Karpas-422 (cell line): ENCODE results near the gene GLRX. TPM values are rescaled to one million over a fixed set of nuclear protein-coding genes. Genes with fewer than 3 reads are reported as not detected.

Experiments used
- DNase-seq: peaks from one replicate; pipeline ENCODE4 v3.0.0-alpha.2; 2015
- H2AFZ ChIP-seq: fragments of 200-600 bp; sonication (generic); 2 replicates; pipeline ENCODE4 v1.6.1; 2014; ENCODE audit warnings: antibody characterized with exemption, low read length, mixed read lengths
- H3K27ac ChIP-seq: fragments of 200-600 bp; sonication (generic); 2 replicates; pipeline ENCODE4 v1.5.1; 2014; ENCODE audit warnings: mild to moderate bottlenecking, low read length, moderate library complexity
- H3K27me3 ChIP-seq: fragments of 200-600 bp; sonication (generic); 2 replicates; pipeline ENCODE4 v1.6.1; 2014; ENCODE audit warnings: low read length, mixed read lengths
- H3K36me3 ChIP-seq: fragments of 200-600 bp; sonication (generic); 2 replicates; pipeline ENCODE4 v1.6.1; 2014; ENCODE audit warnings: low read length, mixed read lengths; ENCODE audit not compliant: insufficient read depth
- H3K4me1 ChIP-seq: fragments of 200-600 bp; sonication (generic); 2 replicates; pipeline ENCODE4 v1.6.1; 2014; ENCODE audit warnings: mild to moderate bottlenecking, low read length, mixed read lengths
- H3K4me2 ChIP-seq: fragments of 200-600 bp; sonication (generic); 2 replicates; pipeline ENCODE4 v1.6.1; 2014; ENCODE audit warnings: low read length, low read depth, mild to moderate bottlenecking; ENCODE audit not compliant: poor library complexity, severe bottlenecking
- H3K4me3 ChIP-seq: fragments of 200-600 bp; sonication (generic); 2 replicates; pipeline ENCODE4 v1.5.1; 2014; ENCODE audit warnings: mild to moderate bottlenecking, antibody characterized with exemption, low read length, mixed read lengths
- H3K79me2 ChIP-seq: fragments of 200-600 bp; sonication (generic); 2 replicates; pipeline ENCODE4 v1.6.1; 2014; ENCODE audit warnings: mild to moderate bottlenecking, low read length, mixed read lengths
- H3K9ac ChIP-seq: fragments of 200-600 bp; sonication (generic); 2 replicates; pipeline ENCODE4 v1.6.0; 2014; ENCODE audit warnings: low read length
- H3K9me2 ChIP-seq: fragments of 200-600 bp; sonication (generic), shearing (Covaris generic); replicated peaks from 2 replicates; pipeline ENCODE4 v1.6.0; 2014; ENCODE audit warnings: mild to moderate bottlenecking, low read length, moderate library complexity; ENCODE audit not compliant: insufficient read depth
- H3K9me3 ChIP-seq: fragments of 300-700, 200-600 bp; sonication (generic); 2 replicates; pipeline ENCODE4 v1.6.1; 2014; ENCODE audit warnings: low read length, mixed read lengths
- H4K20me1 ChIP-seq: fragments of 200-600 bp; sonication (generic); 2 replicates; pipeline ENCODE4 v1.6.1; 2014; ENCODE audit warnings: mild to moderate bottlenecking, antibody characterized with exemption, low read length, low read depth; ENCODE audit not compliant: insufficient read depth
- total RNA-seq: library from RNA; depleted of rRNA; stranded (reverse); fragments of >200 nt; shearing (Covaris generic); gene quantifications from 2 replicates; pipeline ENCODE4 v1.2.3, GENCODE V29; 2014; ENCODE audit warnings: low replicate concordance

The GLRX gene
- total RNA-seq, 1 experiment from 2014 or later, result 16.3 TPM

DNA sequence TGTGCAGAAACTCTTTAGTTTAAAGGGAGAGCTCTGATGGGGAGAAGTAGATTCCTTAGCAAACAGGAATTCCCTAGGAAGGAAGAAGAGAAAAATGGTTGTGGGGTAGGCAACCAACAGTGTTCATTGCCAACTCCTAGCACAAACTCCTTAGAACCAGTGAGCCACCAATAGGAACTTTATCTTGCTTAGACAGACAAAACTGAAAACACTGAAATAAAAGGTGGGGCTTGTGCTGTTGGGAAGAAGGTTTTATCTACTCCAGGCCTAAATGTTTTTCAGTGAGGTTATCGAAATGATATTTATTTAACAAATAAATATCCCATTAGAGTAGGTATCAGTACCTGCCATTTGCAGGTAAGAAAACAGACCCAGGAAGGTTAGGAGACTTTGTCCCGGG is 7.7 kb upstream of the GLRX start:
- Histone ChIP-seq H4K20me1 (no peaks in the 10 kb centered on the region), H3K27ac (no peak overlapping the region), H3K36me3 (no peaks in the 10 kb centered on the region), H3K4me2 (no peak overlapping the region), H3K9me3 (no peaks in the 10 kb centered on the region), H3K4me1 (peaks cover 20% of the 10 kb centered on the region), H3K27me3 (no peaks in the 10 kb centered on the region), H2AFZ (no peak overlapping the region), H3K4me3 (no peak overlapping the region), H3K79me2 (no peaks in the 10 kb centered on the region), H3K9me2 (no peaks in the 10 kb centered on the region), H3K9ac (no peak overlapping the region)
- no peak for DNase-seq

DNA sequence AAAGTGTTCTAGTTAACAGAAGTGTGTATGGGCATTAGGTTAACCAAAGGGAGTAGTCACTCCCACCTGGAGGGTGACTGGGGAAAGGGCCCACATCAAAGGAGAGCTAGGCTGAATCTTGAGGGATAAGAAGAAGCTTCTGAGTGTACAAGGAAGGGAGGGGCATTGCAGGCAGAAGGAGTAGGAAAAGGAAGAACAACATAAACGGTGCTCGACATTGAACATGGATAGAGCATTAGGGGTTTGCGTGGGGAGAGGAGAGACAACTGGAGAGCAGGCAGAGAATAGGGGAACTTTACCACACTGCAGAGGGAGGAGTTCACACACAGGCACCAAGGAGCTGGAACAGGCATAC is 5.3 kb upstream of the GLRX start:
- no peak overlapping the region for H3K4me2 ChIP-seq
- DNase-seq, result no peak
- H3K27ac ChIP-seq, result no peak overlapping the region
- no peak overlapping the region for H3K4me3 ChIP-seq
- H3K36me3 ChIP-seq, result no peaks in the 10 kb centered on the region
- H3K79me2 ChIP-seq, result no peaks in the 10 kb centered on the region
- H3K9me3 ChIP-seq, result no peaks in the 10 kb centered on the region
- H2AFZ ChIP-seq, result no peak overlapping the region
- H4K20me1 ChIP-seq, result no peaks in the 10 kb centered on the region
- H3K9me2 ChIP-seq, result no peaks in the 10 kb centered on the region
- peaks cover 10% of the 10 kb centered on the region for H3K4me1 ChIP-seq
- no peaks in the 10 kb centered on the region for H3K27me3 ChIP-seq
- no peak overlapping the region for H3K9ac ChIP-seq

DNA sequence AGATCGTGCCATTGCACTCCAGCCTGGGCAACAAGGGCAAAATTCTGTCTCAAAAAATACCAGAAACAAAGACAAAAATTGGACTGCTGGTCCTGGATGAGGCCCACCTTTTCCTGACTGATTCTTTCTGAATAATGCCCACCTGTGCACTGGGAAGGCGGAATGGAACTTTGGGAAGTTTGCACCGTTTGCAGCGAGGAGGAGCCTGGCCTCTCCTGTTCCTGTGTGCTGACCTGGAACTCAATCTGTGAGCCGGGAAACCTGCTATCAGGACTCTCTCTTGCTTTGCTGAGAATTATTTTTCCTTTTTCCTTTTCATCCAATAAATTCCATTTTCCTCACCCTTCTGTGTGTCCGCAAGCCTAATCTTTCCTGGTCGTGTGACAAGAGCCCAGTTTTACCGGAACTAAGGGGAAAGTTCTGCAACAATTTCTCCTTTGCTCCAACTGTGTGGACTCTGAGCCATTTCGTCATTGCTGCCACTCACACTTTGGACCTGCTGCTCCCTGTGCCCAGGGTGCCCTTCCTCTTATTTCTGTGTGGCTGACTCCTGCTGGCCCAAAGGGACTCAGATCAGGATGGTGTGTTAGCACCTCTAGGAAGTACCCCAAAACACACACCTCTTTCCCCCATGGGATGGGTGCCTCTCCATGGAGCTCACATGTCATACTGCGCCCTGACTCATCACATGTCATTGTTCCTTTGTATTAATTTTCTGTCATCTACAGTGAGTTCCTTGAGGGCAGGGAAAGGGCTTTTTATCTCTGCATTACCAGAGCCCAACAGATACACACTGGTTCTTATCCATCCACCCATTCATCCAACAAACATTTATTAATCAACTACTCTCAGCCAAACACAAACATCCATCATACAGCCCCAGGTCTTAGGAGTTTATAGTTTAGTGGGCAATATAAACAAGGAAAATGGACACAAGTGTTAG is 4.7 kb upstream of the GLRX start:
- no peak for DNase-seq
- Histone ChIP-seq H3K9me2 (no peaks in the 10 kb centered on the region), H3K4me1 (peaks cover 13% of the 10 kb centered on the region), H3K4me2 (no peak overlapping the region), H2AFZ (no peak overlapping the region), H3K9me3 (no peaks in the 10 kb centered on the region), H4K20me1 (no peaks in the 10 kb centered on the region), H3K9ac (no peak overlapping the region), H3K79me2 (no peaks in the 10 kb centered on the region), H3K4me3 (no peak overlapping the region), H3K27me3 (no peaks in the 10 kb centered on the region), H3K36me3 (no peaks in the 10 kb centered on the region), H3K27ac (no peak overlapping the region)

DNA sequence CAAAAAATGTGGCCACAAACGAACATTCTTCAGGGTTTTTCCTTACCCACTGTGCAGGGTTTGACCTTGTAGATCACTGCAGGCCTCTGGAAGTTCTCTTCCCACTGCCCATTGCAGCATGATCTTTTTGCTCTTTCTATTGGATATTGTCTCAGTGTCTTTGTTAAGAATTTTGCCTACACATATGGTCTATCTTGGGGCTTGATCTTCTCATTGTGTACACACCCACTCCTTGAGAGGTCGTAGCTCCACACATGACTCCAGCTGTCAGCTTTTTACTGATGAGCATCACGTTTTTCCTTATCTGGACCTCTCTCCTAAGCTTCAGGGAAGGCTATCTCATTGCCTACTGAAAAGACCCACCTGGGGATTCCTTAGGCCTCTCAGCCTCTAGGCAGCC is 3.0 kb upstream of the GLRX start:
- Histone ChIP-seq H3K4me1 (peaks cover 24% of the 10 kb centered on the region), H3K9me3 (no peaks in the 10 kb centered on the region), H3K79me2 (no peaks in the 10 kb centered on the region), H3K9me2 (no peaks in the 10 kb centered on the region), H3K9ac (no peak overlapping the region), H3K27me3 (no peaks in the 10 kb centered on the region), H3K27ac (no peak overlapping the region), H3K36me3 (no peaks in the 10 kb centered on the region), H3K4me3 (no peak overlapping the region), H3K4me2 (no peak overlapping the region), H2AFZ (no peak overlapping the region), H4K20me1 (no peaks in the 10 kb centered on the region)
- DNase-seq, result no peak

DNA sequence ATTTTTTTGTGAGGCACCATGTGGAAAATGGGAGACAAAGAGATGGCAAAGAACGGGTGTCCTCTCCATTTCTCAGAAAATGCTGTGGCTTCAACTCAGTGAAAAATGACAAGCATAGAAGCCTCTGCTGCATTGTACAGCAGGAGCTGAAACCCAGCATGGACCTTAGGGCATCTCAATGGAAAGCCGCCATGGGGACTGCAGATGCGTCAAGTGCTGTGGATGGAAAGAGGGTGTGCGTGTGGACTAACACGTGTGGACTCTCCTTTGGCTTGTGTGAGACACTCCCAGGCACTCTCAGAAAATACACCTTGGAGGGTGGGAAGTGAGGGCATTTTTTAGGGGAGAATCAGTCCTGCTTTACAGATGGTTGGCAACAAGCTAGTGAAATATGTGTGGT is 2.2 kb upstream of the GLRX start:
- Histone ChIP-seq H3K4me1 (peaks cover 24% of the 10 kb centered on the region), H2AFZ (no peak overlapping the region)

DNA sequence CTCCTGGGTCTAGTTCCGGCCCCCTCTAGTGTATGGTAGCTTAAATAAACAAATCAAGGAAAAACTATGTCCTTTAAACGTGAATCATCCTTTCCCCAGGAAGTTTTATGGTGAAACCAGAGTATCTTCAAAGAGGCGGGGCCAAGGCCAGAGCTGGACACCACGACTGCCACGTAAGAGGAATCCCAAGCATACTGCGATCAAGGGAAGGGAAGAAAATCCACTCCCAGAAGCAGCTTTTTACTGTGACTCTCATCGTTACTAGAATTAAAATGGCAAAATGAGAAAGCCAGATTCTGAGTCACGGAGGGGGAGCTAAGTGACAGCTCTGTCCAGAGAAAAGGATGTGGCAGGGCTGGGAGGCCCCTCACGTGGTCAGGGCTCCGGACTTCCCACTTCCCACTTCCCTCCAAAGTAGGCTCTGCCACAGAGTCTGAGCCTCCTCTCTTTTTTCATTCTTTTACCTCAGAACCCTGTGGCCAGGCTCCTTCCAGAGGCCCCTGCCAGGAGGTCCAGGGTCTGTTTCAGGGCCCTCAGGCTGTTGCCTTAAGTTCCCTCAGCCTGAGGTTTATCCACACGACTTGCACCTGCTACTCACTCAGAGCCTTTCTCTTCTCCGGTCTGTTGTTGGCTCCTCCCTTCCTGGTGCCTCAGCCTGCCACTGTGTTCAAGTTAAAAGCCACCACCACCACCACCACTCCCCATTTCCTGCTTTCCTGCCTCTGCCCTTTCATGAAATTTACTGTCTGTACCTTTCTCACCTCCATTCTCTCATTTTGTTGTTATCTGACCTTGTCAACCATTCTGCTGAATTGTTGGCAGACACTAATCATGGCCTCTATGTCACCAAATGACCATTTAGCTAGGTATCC is 1.4 kb upstream of the GLRX start:
- DNase-seq, result no peak
- no peak overlapping the region for H3K4me3 ChIP-seq
- H3K27ac ChIP-seq, result no peak overlapping the region
- H3K9me2 ChIP-seq, result no peaks in the 10 kb centered on the region
- no peak overlapping the region for H3K4me2 ChIP-seq
- H3K36me3 ChIP-seq, result no peaks in the 10 kb centered on the region
- H3K79me2 ChIP-seq, result no peaks in the 10 kb centered on the region
- H3K9me3 ChIP-seq, result no peaks in the 10 kb centered on the region
- no peak overlapping the region for H2AFZ ChIP-seq
- no peaks in the 10 kb centered on the region for H3K27me3 ChIP-seq
- peaks cover 24% of the 10 kb centered on the region for H3K4me1 ChIP-seq
- H3K9ac ChIP-seq, result no peak overlapping the region
- no peaks in the 10 kb centered on the region for H4K20me1 ChIP-seq

More for the DNA sequence above, 2.2 kb upstream of the GLRX start:
- H3K27ac ChIP-seq, result no peak overlapping the region
- H3K9me2 ChIP-seq, result no peaks in the 10 kb centered on the region
- peak; percentile 41 for DNase-seq
- H3K4me3 ChIP-seq, result no peak overlapping the region
- no peaks in the 10 kb centered on the region for H3K36me3 ChIP-seq
- H4K20me1 ChIP-seq, result no peaks in the 10 kb centered on the region
- H3K4me2 ChIP-seq, result no peak overlapping the region
- H3K27me3 ChIP-seq, result no peaks in the 10 kb centered on the region
- no peak overlapping the region for H3K9ac ChIP-seq
- no peaks in the 10 kb centered on the region for H3K9me3 ChIP-seq
- no peaks in the 10 kb centered on the region for H3K79me2 ChIP-seq

DNA sequence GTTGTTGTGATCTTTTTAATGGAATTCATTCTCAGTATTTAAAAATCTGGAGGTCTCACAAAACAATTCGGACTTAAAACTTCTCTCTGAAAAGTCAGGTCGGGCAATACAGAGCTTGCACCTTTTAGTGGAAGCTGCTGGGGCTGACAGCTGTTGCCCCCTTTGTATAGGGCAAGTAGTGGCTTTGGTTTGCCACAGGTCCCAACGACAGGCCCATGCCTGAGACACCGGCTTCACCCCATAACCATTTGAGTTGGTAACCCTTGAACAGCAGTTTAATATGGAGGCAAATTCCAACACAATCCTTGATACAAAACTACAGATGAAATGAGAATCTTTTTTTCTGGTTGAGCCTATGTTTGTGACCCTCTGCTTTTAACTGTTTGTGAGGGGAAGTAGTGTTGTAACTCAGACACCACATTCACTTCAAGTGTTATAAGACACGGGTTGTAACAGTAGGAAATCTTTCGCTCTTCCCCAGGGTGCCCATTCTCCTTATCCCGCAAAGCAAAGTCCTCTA is 752 bp upstream of the GLRX start:
- Histone ChIP-seq H3K4me3 (no peak overlapping the region), H3K4me1 (peaks cover 27% of the 10 kb centered on the region), H3K4me2 (peak overlapping the region; percentile 83), H3K27me3 (no peaks in the 10 kb centered on the region), H3K27ac (no peak overlapping the region), H2AFZ (peak overlapping the region; percentile 95; the same call in 1 of the 2 replicates), H3K9ac (no peak overlapping the region), H3K79me2 (no peaks in the 10 kb centered on the region), H4K20me1 (no peaks in the 10 kb centered on the region), H3K9me3 (no peaks in the 10 kb centered on the region), H3K36me3 (no peaks in the 10 kb centered on the region), H3K9me2 (no peaks in the 10 kb centered on the region)
- no peak for DNase-seq

DNA sequence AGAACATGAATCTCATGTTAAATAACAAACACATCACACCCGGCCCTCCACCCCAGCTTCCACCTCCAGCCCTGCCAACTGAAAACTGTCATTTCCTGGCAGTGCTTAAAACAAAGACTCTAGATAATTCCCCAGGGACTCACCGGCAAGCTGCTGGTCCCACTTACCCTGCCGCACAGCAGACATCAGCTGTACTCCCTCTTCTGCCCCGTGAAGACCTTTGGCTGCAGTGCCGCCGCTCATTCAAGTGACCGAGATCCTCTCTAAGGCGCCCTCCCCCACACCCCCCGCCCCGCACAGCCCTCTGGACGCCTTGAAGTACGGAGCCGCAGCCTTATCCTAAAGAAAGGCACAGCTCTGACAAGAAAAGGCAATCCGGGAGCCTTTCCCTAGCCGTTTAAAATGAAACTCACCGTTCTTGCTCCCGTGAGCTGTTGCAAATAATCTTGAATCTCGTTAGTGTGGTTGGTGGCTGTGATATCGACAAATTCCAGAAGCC is 434 bp downstream of the GLRX start:
- H3K4me3 ChIP-seq, result peak overlapping the region; percentile 76
- peak; percentile 83 for DNase-seq
- H2AFZ ChIP-seq, result peak overlapping the region; percentile 95
- no peaks in the 10 kb centered on the region for H3K79me2 ChIP-seq
- no peaks in the 10 kb centered on the region for H4K20me1 ChIP-seq
- H3K27me3 ChIP-seq, result no peaks in the 10 kb centered on the region
- H3K27ac ChIP-seq, result no peak overlapping the region
- H3K4me1 ChIP-seq, result peaks cover 39% of the 10 kb centered on the region
- H3K9me2 ChIP-seq, result no peaks in the 10 kb centered on the region
- H3K9me3 ChIP-seq, result no peaks in the 10 kb centered on the region
- H3K36me3 ChIP-seq, result no peaks in the 10 kb centered on the region
- H3K9ac ChIP-seq, result peak overlapping the region; percentile 67
- H3K4me2 ChIP-seq, result peak overlapping the region; percentile 83
